HG03095 (cell line): ENCODE data around the gene NCAPG2.

ENCODE experiments used
- ATAC-seq: cut with Tn5 transposase; IDR thresholded peaks from one replicate; pipeline ENCODE4 v1.9.1; 2021; ENCODE audit warnings: moderate library complexity; ENCODE audit not compliant: unreplicated experiment

The NCAPG2 gene

DNA sequence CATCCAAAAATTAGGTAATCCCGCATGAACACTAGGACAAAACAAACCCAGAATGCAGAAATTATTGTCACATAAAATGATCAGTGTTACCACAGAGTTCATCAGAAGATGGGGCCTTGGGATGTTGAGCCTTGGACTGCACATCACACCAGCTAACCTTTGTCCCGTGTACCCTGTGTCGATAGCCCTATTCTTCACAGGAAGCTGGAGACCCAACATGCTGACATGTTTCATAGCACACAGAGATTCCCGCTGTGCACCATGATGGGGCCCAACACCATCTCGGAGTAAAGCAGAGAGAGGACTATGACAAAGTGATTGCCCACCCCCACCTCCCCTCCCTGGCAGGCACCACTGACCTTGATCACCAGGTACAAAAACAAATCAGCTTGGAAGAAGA is 121.5 kb downstream of the NCAPG2 start:
- no peak for ATAC-seq

DNA sequence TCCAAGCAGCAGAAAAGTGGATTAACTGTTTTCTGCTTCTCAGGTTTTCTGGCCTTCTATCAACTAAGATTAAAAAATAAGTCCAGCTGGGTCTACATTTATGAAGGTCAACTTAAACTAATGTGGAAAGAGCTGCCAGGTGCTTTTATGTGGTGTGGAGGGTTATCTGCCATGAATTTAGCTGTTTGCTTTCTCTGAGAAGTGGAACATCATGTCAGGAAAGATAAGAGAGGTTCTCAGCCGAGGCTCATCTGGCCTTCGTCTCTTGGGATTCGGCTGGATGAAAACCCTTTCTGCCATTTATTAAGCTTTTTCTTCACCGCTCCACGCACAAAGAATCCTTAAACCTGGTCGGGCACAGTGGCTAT is 122.5 kb downstream of the NCAPG2 start:
- ATAC-seq, result no peak

DNA sequence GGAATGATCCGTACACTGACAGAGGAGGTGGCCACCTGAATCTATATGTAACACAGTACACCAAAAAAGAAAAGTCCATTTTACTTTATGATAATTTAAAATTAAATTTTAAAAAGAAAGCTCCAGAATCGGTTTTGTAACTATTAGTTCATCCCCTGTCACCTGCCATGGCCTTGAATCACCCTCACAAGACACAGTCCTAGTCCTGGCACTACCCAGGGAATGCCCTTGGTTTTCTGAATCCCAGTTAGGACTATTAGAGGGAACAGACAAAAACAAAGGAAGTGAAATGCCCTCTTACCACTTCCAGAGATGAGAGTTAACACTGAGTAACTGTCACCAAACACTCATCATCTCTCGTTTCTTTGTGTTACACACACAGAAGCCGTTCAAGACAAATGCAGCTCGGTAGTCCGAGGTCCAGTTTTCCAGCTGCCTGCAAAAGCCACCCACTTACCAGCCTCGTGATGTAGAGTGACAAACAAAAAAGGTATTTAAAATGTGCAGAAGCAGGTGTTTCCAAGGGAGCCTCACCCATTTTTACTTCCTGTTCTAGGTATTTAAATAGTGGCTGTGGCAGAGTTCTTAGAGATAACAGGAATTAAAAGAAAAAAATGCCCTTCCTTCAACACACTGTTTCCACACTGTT is 123.0 kb downstream of the NCAPG2 start:
- no peak for ATAC-seq
